ENCODE results near the gene ACOXL.

The ACOXL gene

GRCh38 chr2:110870545-110870944 lies 138.2 kb downstream of the ACOXL start:
- H3K9me3 ChIP-seq (ENCODE audit: control insufficient read depth, insufficient read depth, low read depth, low read length), result no peaks in the 10 kb centered on the region
- no peak for TF ChIP-seq ZNF350 (tag by site-specific recombination; IDR thresholded peaks at IDR 0.05)
- H3K36me3 ChIP-seq (ENCODE audit: control insufficient read depth in 2 of 2, insufficient read depth in 1 of 2, low read length in 2 of 2), result no peaks in the 10 kb centered on the region
- POLR2A ChIA-PET, result no interaction called here
- H3K4me3 ChIP-seq (ENCODE audit: low read depth, low read length), result no peak overlapping the region
- no peak overlapping the region for H3K27ac ChIP-seq (ENCODE audit: extremely low read depth, low read depth, low read length)
- CTCF ChIA-PET, result no interaction called here
- no peaks in the 10 kb centered on the region for H3K4me1 ChIP-seq (ENCODE audit: control insufficient read depth, insufficient read depth, low read length)

- no peak overlapping the region for H3K4me3 ChIP-seq (ENCODE audit: low read depth, low read length)
- TF ChIP-seq ZNF24 (tag by site-specific recombination; IDR thresholded peaks at IDR 0.05), result no peak
- no peak for TF ChIP-seq HOXC10 (CRISPR knock-in tag; IDR thresholded peaks at IDR 0.05)
- TF ChIP-seq ZFP3 (tag by site-specific recombination; IDR thresholded peaks at IDR 0.05; ENCODE audit: low read depth), result no peak
- no peak for TF ChIP-seq MEIS1 (CRISPR knock-in tag; IDR thresholded peaks at IDR 0.05; ENCODE audit: borderline replicate concordance)
- 0 out of 2 replicates have a peak, but pooled peaks have one; percentile 16 for TF ChIP-seq ZFHX2 (tag by site-specific recombination; conservative IDR thresholded peaks at IDR 0.05)
- no peak for TF ChIP-seq HOXD13 (CRISPR knock-in tag; IDR thresholded peaks at IDR 0.05; ENCODE audit: borderline replicate concordance)
- no peak for TF ChIP-seq ZNF510 (tag by site-specific recombination; IDR thresholded peaks at IDR 0.05; ENCODE audit: insufficient replicate concordance)
- H3K9me3 ChIP-seq (ENCODE audit: control insufficient read depth, insufficient read depth, low read depth, low read length), result no peaks in the 10 kb centered on the region
- CTCF ChIA-PET, result no interaction called here
- H3K4me1 ChIP-seq (ENCODE audit: control insufficient read depth, insufficient read depth, low read length), result no peaks in the 10 kb centered on the region
- H3K36me3 ChIP-seq (ENCODE audit: control insufficient read depth in 2 of 2, insufficient read depth in 1 of 2, low read length in 2 of 2), result no peaks in the 10 kb centered on the region
- POLR2A ChIA-PET, result no interaction called here
- no peak overlapping the region for H3K27ac ChIP-seq (ENCODE audit: extremely low read depth, low read depth, low read length)
These were observed 139.3 kb downstream of the ACOXL start for GRCh38 chr2:110871637-110872036.

GRCh38 chr2:110872521-110872920 lies 140.1 kb downstream of the ACOXL start:
- Histone ChIP-seq H3K4me1 (ENCODE audit: control insufficient read depth, insufficient read depth, low read length) (no peaks in the 10 kb centered on the region), H3K4me3 (ENCODE audit: low read depth, low read length) (no peak overlapping the region), H3K9me3 (ENCODE audit: control insufficient read depth, insufficient read depth, low read depth, low read length) (no peaks in the 10 kb centered on the region), H3K36me3 (ENCODE audit: control insufficient read depth in 2 of 2, insufficient read depth in 1 of 2, low read length in 2 of 2) (no peaks in the 10 kb centered on the region), H3K27ac (ENCODE audit: extremely low read depth, low read depth, low read length) (no peak overlapping the region)
- ChIA-PET POLR2A (no interaction called here), CTCF (no interaction called here)
- TF ChIP-seq ZNF202 (tag by site-specific recombination; IDR thresholded peaks at IDR 0.05; ENCODE audit: borderline replicate concordance) (no peak), ZNF660 (tag by site-specific recombination; IDR thresholded peaks at IDR 0.05) (no peak), ZNF404 (tag by site-specific recombination; IDR thresholded peaks at IDR 0.05) (no peak), MZF1 (tag by site-specific recombination; IDR thresholded peaks at IDR 0.05; ENCODE audit: borderline replicate concordance) (no peak), ZNF239 (tag by site-specific recombination; IDR thresholded peaks at IDR 0.05) (no peak), ZNF837 (tag by site-specific recombination; IDR thresholded peaks at IDR 0.05) (no peak), ZNF341 (tag by site-specific recombination; IDR thresholded peaks at IDR 0.05; ENCODE audit: low read depth) (no peak), AEBP2 (tag by site-specific recombination; IDR thresholded peaks at IDR 0.05; ENCODE audit: borderline replicate concordance) (no peak), YY2 (tag by site-specific recombination; IDR thresholded peaks at IDR 0.05) (no peak), KLF16 (tag by site-specific recombination; IDR thresholded peaks at IDR 0.05) (no peak), HIC1 (tag by site-specific recombination; IDR thresholded peaks at IDR 0.05) (no peak), ZNF221 (tag by site-specific recombination; IDR thresholded peaks at IDR 0.05; ENCODE audit: borderline replicate concordance) (no peak), ZEB2 (tag by site-specific recombination; IDR thresholded peaks at IDR 0.05) (no peak), ZNF433 (tag by site-specific recombination; IDR thresholded peaks at IDR 0.05; ENCODE audit: low read depth) (no peak), ZNF16 (tag by site-specific recombination; IDR thresholded peaks at IDR 0.05; ENCODE audit: low read depth) (no peak), ZNF473 (tag by site-specific recombination; IDR thresholded peaks at IDR 0.05) (no peak), ZBTB44 (tag by site-specific recombination; IDR thresholded peaks at IDR 0.05) (no peak)

Measured in HEK293 (cell line).